Hepatocyte (in vitro differentiated cells): Measurements from ENCODE around the gene GTSE1.

ENCODE experiments used
- CTCF ChIP-seq: fragments of 200-600 bp; sonication (generic); IDR thresholded peaks from 2 replicates; pipeline ENCODE4 v1.5.1; 2016; ENCODE audit warnings: antibody characterized with exemption, mild to moderate bottlenecking; ENCODE audit not compliant: poor library complexity
- EZH2 ChIP-seq: fragments of 200-600 bp; sonication (generic); IDR thresholded peaks from 2 replicates; pipeline ENCODE4 v1.6.1; 2016; ENCODE audit warnings: antibody characterized with exemption, mild to moderate bottlenecking, borderline replicate concordance

DNA sequence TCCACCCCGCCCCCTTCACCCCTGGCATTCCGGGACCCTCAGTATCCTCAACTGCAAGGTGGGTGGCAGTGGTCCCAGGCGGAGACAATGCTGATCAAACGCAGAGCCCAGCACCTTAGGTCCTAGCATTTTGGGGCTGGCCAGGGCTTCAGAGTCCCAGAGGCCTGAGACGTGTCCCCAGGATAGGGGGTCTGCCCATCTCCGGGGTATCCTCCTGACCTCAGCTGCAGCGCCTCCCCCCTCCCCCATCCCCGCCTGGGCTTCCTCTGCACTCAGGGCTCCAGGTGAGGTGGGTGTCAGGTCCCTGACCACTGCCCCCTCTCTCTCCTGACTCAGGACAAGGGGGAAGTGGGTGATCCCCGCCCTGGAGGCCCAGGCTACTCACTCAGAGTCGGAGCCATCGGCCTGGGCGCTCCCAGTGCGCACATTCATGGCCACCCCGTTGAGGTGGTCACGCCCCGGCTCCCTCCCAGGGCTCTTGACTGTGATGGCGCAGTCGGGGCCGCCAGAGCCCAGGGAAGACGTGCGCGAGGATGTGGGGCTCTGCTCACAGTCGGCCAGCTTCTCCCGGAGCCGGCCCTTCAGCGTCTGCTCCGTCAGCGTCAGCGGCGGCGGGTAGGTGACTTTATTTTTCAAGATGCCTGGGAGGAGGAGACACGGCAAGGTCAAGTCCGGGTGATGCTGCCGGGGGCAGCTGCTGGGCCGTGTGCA is 67.1 kb downstream of the GTSE1 start:
- no peak for TF ChIP-seq CTCF
- TF ChIP-seq EZH2, result no peak
